GM18519 (cell line): ENCODE measurements around the gene ADCY5.

Experiments
- ATAC-seq: cut with Tn5 transposase; IDR thresholded peaks from one replicate; pipeline ENCODE4 v1.9.1; 2021; ENCODE audit warnings: mild to moderate bottlenecking, moderate library complexity; ENCODE audit not compliant: unreplicated experiment, low FRiP score

The ADCY5 gene

GRCh38 chr3:123313889-123314288 lies 135.0 kb downstream of the ADCY5 start:
- ATAC-seq = no peak

DNA sequence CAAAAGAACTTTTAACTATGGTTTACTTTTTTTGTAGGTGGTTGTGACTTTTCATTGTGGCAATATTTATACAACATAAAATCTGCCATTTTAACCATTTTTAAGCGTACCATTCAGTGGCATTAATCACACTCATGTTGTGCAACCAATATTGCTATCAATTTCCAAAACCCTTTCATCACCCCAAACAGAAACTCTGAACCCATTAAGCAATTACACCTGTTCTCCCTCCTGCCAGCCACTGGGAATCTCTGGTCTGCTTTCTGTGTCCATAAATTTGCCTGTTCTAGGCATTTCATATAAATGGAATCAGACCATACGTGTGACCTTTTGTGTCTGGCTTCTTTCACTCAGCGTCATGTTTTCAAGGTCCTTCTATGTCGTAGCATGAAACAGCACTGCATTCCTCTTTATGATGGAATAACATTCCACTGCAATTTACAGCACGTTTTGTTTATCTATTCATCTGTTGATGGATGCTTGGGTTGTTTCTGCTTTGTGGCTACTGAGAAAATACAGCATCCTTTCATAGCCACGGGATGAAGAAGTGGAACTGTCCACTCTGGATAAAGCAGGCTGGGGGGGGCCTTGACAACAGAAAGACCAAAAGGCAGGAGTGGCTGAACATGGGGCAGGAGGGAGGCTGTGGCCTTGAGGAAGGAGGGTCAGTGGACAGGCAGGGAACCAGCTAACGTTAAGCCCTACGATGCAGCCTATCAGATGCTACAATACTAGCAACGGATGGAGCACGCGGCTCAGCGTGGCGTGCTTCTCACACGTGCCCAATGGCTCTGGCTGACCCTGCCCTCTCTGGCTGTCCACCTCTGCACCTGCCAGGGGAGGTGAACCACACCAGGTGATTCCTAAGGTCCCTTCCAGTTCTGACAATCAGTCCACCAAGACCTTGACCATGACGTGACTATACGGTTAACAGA lies 136.3 kb downstream of the ADCY5 start:
- no peak for ATAC-seq

GRCh38 chr3:123311201-123311600 lies 137.7 kb downstream of the ADCY5 start:
- no peak for ATAC-seq

DNA sequence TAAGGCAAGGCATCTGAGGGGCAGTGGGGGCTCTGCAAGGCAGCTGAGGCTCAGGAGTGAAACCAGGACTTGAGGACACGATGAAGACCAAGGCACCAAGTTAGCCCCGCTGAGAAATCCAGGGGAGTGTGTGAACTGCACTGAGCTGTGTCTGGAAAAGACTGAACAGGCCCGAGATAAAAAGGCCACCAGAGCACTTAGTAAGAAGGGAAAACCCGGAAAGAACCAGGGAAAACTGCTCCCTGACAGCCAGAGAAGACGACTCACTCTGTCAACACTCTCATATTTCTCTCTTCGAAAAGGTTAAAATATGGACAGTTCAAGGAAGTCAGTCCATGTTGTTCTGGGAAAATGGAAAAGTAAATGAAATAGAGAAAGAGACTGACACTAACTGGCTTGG lies 138.1 kb downstream of the ADCY5 start:
- ATAC-seq = no peak

DNA sequence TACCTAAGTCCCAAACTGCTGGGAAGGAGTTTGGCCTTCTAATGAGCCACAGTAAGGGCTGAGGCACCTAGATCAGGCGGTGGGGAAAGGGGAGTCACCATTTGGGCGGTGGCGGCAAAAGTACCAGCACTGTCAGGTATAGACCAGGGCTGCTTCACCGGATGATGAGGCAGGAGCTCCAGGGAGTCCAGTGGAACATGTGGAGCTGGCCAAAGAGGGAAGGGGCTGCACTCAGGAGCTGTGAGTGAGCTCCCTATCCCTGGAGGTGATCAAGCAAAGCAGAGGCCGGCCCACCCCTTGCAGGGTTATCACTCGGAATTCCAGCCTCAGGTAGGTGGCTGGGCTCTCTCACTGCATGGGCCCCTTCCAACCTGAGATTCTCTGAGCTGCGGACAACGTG lies 138.7 kb downstream of the ADCY5 start:
- ATAC-seq = no peak

DNA sequence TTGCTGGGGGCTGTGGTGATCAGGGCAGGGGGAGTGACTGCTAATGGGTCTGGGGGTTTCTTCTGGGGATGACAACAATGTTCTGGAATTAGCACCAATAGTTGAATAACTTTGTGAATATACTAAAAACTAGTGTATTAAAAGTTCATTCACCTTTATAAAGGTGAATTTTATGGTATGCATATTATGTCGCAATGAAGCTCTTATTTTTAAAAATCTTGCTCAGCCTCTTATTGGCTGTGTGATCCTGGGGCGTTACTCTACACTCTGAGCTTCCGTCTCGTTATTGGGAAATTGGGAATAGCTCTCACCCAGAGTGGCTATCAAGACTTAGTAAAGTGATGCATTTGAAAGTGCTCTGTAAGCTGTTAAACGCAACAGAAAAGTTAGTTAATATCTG lies 141.8 kb downstream of the ADCY5 start:
- ATAC-seq = no peak

- ATAC-seq = no peak
These were observed 143.7 kb downstream of the ADCY5 start for GRCh38 chr3:123305192-123305591.

DNA sequence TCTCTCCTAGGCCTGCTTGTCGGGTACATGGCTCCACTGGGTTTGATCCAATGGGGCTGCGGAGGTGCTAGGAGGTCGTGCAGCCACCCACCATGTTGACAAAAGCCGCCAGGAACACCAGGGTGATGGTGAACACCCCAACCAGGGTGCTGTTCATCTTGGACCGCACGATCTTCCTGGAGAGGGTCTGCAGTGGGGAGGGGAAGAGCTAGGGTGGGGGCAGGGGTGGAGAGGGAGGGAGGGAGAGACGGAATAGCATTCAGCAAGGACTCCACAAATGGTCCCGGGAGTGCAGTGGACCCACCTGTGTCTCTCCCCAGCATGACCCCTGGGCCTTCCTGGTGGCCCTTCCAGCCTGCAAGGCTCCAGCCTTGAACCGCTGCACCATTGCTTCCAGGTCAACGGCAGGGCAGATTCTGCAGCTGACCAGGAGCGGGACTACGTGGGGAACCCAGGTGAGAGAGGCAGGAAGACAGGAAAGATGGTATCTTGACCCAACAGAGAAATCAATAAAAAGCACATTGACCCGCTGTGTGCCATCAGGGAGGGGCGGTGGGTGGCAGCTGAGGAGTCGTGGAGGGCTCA lies 144.8 kb downstream of the ADCY5 start:
- ATAC-seq = no peak

- no peak for ATAC-seq
These were observed 145.9 kb downstream of the ADCY5 start for GRCh38 chr3:123302961-123303360.

DNA sequence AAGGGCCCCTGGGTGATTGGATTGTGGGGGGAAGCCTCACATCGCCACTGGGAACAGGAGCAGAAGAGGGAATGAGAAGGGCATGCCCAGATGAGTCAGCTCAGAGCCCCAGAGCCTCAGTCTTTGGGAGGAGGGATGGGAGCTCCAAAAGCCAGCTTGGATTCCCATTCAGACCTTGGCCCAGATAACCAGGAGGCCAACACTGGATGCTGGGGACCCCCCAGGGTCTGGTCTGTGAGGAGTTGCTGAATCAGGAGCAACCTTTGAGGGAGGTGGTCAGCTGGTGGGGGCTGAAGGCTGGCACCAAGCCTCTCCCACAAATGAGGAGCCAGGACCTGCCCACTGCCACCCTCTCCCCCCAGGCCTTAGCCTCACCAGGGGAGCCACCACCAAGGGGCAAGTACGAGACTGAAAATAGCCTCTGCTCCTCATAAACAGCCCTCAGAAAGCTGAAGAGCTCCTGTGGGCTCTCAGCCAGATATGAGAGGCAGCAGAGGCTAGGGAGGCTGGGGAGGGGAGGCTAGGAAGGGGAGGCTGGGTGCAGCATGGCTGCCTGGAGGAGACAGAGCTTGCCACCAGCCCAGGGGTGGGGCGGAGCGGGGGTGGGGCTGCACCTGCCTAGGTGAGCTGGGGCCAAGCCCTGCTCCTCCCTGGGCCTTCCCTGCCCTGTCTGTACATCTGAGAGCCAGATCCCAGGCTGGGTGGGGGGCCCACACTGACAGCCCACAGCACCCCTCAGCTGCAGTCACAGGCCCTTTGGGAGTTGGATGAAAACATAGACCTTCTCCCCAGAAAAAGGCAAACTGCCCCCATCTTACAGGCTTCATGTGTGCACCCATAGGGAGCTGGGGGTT lies 147.3 kb downstream of the ADCY5 start:
- ATAC-seq = no peak

DNA sequence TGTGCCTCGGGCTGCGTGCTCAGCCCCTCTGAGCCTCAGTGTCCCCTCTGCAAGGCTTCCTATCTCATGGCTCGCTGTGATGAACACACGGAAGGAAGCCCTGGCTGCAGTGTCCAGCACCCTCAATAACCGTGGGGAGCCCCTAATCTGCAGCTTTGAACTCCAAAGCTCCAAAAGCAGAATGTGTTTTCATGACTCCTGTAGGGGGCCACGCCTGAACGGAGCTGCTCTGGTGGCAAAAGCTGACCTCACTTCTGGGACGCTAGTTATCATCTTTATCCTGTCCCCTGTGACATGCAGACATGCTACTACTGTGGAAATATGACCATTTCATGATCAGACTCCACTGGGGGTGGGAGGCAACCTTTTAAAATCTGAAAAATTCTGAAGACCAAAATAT lies 148.3 kb downstream of the ADCY5 start:
- ATAC-seq = no peak

- no peak for ATAC-seq
These were observed 148.8 kb downstream of the ADCY5 start for GRCh38 chr3:123300056-123300455.

GRCh38 chr3:123299581-123299980 lies 149.3 kb downstream of the ADCY5 start:
- no peak for ATAC-seq

DNA sequence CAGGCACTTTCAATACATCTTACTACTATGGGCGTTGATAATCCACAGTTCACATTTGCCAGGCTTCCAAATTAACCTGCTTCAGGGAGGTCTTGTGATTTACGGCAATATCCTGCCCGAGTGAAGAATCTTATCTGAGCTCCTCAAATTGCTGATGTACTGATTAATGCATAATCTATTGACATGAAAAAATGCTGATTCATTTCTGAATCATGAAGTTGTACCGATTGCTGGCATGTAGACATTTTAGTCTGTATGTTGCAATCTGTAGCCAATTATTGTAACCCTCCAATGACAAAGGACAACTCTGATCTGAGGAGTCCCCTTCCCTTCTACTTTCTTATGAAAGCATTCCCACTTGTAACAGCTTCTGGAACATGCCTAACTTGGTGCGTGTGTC lies 150.0 kb downstream of the ADCY5 start:
- no peak for ATAC-seq

DNA sequence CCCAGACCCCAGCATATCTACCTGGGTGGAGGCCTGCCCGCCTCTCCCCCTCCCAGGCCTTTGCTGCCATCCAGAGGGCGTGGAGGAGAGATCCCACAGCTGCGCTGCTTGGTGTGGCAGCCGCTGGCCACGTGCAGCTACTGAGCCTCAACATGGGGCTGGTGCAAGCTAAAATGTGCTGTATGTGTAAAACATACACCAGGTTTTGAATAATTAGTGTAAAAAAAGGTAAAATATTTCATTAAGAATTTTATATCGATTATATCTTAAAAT lies 151.3 kb downstream of the ADCY5 start:
- no peak for ATAC-seq

- no peak for ATAC-seq
These were observed 151.9 kb downstream of the ADCY5 start for GRCh38 chr3:123296836-123297626.

- ATAC-seq = no peak
These were observed 152.6 kb downstream of the ADCY5 start for GRCh38 chr3:123296261-123296660.

- ATAC-seq = no peak
These were observed 153.0 kb downstream of the ADCY5 start for GRCh38 chr3:123295901-123296250.

GRCh38 chr3:123295171-123295900 lies 153.6 kb downstream of the ADCY5 start:
- no peak for ATAC-seq

DNA sequence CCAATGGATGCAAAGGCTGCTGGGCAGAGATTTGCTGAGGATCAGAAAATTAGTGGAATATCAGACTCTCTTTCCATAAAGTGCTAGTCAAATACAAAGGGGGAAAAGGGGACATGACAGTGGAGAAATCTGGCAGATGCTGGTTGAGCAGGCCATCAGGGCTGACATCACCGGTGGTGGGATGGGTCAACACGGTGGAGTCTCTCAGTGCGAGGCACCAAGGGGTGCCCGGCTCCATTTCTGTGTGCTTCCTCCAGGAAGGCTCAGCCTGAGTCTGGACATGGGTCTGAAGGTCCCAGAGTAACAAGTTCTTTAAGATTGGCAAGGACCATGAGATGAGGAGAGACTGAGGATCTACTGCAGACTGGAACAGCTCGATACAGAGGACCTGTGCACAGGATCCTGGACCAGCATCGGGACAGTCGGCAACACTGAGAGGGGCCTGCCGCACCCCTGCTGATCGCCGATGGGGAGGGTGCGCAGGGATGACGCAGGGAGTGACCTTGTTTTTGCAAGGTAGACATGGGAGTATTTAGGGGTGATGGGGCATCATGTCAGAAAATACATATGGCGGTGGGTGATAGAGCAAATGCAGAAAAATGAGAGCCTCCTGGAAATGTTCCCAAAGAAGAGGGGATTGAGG lies 154.5 kb downstream of the ADCY5 start:
- ATAC-seq = no peak
